Dedifferentiated amniotic fluid mesenchymal stem cell (primary cell): ENCODE measurements around the gene FBLN5.
"Not testable (repeated sequence)": the region's sequence is repeated elsewhere in the genome, so short reads cannot be mapped to it uniquely, and the experiment has no call there.

Experiments used
- DNase-seq: peaks from one replicate; pipeline ENCODE4 v3.0.0-alpha.2; 2016; ENCODE audit errors: extremely low spot score

Gene FBLN5

DNA sequence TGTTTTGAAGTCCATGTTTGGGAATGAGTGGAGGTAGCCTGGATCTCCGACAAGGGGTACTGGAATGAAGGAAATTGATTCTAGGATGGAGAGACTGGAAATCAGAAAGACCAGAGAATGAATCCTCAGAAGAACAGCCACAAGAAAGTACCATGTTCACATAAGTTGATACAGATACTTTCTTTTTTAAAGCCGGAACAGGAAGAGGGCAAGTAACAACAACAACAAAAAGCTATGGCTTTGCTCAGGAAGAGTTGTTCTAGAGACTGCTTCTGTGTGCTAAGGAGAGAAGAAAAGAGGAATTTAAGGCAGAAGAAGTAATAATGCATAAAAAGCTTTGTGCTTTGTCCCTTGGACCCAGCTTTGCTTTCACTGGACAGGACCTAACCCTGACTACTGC is 86.4 kb downstream of the FBLN5 start:
- no peak for DNase-seq

DNA sequence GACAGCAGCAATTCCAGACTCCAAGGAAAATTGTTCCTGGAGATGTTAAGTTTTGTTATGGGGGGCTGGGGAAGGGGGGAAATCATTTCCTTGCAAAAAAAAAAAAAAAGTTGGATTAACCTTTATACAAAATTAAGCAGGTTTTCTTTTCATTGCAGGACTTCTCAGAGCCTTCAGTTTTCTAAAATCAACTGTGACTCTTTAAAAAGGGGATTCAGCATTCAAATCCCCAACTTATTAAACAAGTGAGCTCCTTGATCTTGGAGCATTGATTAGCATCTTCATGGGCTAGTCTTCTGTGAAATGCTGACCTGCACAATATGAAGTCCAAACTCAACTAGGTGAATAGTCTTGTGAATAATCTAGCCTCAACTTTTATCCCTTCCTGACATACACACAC is 87.3 kb downstream of the FBLN5 start:
- DNase-seq = no peak

DNA sequence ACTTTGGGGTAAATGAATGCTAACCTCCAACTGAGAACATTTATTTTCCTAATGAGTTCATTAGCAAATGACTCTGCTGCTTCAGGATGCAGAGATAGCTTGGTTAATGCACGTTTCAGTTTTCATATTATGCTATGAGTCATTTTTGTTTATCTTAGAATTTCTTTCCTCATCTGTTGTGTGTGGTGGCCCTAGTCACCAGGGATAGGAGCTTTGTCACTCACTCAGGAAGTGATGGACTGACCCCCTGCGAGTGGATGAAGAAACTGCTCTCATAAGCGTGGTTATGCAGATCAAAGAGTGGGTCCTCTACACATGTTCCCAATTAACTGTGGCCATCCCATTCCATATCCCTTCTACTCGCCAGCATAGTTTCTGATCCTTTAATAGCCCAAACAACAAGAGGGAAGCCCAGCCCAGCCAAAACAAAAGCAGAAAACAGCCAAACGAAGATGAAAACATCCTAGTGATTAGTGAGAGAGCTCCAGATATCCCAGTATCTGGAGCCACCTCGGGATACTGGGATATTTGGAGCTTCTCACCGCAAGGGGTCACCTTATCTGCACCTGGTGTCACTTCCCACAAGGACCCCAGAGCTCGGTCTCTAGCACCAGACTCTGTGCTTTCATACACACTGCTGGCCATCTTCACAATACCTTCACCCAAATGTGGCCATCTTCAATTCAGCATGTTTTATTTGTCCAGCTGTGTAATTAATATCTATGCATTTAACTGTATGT is 88.8 kb downstream of the FBLN5 start:
- peak; percentile 24 for DNase-seq

DNA sequence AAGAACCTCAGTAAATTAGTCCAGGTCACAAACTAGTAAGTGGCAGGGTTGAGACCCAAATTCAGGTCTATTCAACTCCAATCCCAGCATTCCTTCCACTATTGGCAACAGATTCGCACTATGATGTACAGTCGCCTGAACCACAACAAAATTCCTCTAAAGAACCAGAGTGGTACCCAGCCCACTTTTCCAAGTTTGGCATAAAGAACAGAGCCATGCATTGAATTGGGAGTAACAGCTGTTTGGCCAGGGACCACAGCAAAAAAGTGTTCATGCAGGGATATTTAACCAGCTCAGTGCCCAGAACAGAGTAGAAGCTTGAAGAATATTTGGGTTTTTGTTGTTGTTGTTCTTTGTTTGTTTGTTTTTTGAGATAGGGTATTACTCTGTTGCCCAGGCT is 89.9 kb downstream of the FBLN5 start:
- DNase-seq = no peak

DNA sequence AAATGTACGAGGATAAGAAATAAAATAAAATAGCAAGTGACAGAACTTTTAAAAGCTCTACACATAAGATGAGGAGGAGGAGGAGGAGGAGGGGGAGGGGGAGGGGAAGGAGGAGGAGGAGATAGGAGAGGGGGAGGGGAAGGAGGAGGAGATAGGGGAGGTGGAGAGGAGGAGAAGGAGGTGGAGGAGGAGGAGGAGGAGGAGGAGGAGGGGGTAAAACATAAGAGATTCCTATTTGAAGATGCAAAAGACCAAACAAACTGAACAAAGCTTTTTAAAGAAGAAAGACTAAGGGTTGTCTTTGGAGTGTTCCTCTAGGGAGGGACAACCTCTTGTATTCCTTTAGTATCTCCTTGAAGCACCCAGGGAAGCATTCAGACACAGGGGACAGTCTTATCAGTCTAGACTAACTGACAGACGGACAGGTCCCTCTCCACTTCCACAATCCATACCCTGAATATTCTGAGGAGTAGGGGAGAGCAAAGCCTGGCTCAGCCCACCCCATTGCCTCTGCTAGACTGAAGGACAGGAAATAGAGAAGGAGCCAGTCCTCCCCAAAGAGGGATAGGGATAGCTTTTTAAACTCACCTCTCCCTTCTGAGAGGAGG is 93.1 kb downstream of the FBLN5 start:
- no peak for DNase-seq

DNA sequence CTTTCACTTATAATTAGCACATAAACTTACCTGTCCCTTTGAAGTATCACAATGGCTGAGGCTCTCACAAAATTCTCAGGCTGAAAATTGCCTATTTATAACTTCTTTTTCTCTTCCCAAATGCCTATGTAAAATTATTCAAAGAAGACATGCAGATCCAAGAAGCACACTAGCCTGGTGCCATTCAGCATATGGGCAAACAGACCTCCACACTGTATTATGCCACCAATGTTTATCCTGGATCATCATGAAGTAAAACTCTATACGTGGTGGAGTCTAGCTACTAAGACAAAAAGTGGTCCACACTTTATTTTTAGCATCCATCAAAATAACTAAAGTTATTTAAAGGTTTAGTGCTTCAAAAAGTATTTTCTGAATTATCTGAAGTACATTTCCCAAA is 95.9 kb downstream of the FBLN5 start:
- no peak for DNase-seq

DNA sequence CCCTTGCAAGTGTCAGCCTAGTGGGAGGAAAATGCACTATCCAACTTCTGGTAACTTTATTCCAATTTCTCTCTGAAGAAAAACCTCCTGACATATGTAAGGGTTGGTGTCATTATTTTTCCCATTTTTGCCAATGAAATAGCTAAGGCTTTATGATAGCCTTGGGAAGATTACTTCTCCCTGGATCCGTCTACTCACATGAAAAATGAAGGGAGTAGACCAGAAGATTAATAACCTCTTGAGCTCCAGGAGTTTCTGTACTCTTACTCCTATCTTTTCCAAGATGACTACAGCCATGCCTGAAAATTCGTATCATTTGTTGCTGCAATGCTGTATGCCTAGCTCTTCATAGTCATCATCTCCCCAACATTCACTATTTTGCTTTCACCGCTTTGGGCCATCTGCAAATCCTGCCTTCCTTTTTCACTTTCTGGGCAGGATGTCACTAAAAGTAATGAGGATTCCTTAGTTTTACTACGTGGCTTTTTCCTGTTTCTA is 98.9 kb downstream of the FBLN5 start:
- DNase-seq = no peak

DNA sequence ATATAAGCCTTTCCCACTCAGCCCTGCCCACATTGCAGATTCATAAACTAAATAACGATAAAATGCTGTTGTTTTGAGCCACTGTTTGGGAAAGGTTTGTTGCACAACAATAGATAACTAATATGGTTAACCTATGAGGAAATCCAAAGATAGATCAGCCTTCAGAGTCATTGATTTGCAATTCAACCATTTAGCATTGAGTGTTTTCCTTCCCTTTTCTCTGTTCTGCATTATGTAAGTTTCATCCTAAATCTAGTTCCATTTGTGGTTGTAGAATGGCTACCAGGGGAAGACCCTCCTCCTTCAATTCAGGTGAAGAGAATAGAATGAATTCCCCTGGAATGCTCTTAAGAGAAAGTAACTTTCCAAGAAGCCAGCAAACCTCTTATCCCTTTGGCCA is 99.8 kb downstream of the FBLN5 start:
- DNase-seq = no peak

DNA sequence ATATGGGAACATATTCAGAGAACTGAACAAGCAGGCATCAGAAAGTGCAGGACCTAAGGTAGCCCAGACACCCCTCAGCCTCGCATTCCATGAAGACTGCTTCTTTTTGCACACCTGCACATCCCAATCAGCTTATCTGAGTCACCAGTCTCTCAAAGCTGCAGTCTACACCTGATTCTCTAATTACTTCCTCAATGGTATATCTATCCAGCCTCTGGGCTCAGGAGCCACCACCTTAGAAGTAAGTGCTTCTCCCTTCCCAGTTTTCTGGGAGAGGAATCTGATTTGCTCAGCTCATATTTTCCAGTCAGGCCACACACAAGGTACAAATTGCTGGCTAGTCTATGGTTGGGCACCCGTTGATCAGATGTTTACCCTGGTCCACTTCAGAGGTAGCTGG is 101.8 kb downstream of the FBLN5 start:
- DNase-seq = no peak

DNA sequence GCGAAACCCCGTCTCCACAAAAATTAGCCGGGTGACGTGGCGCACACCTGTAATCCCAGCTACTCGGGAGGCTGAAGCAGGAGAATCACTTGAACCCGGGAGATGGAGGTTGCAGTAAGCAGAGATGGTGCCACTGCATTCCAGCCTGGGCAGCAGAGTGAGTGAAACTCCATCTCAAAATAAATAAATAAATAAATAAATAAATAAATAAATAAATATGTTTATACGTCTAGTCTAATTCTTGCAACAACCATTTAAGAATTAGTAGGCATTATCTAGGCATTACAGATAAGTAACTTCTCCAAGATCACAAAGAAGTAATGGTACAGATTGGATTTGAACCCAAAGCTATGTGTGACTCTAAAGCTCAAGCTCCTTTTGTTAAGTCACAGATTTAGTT is 102.4 kb downstream of the FBLN5 start:
- not testable (repeated sequence) for DNase-seq

DNA sequence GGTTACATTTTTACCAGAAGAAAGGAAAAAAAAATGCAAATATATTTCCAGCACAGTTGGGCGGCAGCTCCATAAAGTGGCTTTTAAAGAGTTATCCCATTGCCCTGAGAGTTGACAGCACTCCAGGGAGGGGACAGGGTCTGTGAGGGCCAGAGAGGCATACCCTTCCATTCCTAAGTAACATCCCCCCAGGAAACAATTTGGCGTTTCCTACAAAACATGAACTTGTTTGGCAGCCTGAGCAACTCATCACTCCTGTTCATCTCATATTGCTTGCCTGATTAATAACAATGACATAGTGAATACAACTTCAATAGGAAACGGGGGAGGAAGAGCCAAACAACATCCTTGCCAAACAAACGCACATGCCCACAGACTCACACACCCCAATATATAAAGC is 103.5 kb downstream of the FBLN5 start:
- DNase-seq = no peak

DNA sequence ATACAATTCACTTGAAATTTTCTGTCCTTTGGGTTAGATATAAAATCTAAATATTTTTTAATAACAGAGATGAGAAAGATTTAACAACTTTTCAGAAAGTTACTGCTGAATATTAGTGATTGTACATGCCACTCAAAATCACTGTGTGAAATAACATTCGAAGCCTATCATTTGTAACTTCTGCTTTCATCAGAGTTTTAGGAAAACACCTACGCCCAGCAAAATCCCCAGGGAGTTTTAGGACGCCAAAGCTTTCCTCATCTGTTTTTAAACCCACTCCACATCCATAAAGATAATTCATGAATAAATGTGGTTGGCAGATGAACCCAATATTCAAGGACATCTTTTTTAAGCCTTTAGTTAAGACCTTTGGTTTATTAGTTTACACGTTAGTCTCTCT is 104.1 kb downstream of the FBLN5 start:
- DNase-seq = no peak

DNA sequence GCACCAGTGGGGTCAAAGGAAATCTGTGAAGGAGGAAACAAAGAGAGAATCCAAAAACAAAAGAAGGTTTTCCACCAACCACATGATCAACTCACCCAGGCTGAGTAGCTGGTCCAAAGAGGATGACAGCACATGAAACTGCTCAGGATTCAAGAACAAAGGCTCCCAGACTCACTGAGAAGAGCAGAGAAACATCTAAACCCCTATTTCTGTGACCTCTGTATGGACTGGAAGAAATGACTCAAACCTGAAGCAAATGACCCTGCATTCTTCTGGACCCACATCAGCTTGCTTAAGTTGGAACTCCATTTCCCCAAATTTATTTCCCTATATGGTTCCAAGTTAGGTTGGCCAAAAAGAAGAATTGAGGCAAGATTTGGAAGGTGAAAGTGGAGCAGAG is 106.4 kb downstream of the FBLN5 start:
- no peak for DNase-seq

DNA sequence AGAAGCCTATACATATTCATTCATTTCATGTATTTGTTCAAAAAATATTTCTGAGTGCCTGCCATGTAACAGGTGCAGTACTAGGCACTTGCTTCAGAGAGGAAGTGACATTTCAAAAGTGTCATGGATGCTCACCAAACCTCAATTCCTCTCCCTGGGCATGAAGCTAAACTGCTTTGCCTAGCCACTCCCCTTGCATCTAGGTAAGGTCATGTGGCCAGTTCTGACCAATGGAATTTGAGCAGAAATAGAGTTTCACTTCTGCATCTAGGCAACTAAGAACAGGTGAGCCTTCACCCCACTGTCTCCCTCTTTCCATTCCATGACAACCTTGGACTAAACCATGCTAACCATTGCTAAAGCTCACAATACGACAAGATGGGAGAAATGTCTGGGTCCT is 107.7 kb downstream of the FBLN5 start:
- DNase-seq = no peak

DNA sequence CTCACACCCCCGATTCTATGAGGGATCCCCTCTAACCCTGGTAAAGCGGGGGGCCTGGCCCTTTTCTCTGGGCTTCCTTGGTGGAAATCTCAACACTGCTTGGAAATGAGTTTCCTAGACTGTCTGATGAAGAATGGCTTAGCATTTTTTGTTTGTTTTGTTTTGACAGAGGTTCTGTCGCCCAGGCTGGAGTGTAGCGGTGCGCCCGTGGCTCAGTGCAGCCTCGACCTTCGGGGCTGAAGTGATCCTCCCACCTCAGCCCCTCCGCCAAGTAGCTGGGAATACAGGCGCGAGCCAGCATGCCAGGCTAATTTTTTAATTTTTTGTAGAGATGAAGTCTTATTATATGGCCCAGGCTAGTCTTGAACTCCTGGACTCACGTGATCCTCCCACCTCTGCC is 110.4 kb downstream of the FBLN5 start:
- no peak for DNase-seq

DNA sequence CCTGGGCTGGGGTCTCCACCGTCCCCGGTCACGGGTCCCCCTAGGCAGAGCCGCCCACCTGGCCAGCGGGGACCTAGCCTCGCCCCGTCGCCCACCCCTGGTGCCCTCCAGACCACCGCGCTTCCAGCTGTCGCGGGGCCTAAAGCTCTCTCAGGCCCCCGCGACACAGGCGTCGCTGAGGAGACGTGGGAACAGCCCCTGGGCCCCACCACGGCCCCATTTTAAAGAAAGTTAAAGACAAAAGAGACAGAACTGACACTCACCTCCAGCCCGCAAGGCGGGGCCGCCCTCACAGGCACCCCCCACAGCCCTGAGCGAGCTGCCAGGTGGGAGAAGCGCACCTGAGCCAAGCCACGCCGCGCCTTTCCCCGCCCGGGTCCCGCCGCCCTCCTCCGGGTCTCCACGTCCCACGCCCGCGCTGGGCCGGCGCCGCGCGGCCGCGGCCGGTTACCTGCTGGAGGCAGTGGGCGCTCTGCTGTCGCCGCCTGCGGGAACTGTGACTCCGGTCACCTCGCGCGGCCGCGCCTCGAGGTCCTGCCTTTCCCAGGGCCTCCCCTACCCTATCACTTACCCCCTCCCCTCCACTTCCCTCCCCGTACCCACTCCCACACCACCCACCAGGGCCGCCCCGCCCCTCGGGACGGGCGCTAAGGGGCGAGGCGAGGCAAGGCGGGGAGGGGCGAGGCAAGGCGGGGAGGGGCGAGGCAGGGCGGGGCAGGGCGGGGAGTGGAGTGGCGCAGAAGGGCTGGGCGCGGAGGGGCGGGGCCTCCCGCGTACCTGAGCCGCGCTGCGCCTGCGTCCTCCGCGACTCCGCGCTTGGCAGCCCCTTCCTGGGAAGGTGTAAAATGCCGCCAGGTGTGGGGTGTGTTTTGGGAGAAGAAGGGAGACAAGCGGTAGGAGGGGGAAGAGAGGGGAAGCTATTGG is 111.3 kb downstream of the FBLN5 start:
- no peak for DNase-seq

DNA sequence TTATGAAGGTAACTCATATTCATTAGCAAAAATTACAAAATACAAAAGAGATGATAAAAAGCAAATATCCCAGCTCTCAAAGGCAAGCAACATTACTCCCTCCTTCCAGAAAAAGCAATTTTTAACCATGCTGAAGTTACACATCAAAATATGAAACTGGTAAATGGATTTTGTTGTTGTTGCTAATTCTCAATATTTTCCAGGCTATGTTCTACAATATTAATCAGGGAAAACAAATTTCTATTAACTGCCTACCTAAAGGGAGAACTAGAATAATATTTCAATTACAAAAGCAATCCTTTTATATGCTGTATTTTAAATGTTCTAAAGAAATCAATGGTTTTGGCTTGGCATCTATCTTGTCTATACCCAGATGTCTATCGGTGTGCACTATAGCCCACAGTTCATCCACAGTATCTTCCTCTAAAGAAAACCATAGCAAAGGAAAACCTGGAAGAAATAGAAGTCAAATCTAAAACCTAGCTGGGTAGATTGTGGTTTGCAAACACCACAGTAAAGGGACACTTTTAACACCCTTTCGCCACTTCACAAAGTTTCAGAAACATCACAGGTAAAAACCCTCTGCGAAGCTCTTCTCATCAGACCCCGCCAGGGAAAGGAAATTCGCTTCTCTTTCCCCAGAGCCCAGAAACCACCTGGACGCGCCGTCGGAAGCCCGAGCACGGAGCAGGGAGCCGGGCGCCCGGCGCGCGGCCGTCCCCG is 112.1 kb downstream of the FBLN5 start:
- DNase-seq = no peak

DNA sequence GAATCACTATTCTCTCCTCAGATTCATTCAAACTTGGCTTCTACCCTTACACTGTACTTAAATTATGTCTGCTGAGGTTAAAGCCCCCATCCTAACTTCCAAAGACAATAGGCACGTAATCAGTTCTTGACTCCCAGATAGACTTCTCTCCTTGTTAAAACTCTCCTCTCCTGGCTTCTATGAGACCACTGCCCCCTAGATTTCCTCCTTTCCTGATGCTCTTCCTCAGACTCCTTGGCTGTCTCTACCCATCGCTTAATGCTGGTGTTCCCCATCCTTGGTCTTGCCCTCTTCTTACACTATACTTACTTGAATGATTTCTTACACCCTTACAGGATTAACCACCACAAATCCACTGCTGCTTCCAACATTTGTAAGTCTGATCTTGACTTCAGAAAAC is 112.9 kb downstream of the FBLN5 start:
- no peak for DNase-seq

DNA sequence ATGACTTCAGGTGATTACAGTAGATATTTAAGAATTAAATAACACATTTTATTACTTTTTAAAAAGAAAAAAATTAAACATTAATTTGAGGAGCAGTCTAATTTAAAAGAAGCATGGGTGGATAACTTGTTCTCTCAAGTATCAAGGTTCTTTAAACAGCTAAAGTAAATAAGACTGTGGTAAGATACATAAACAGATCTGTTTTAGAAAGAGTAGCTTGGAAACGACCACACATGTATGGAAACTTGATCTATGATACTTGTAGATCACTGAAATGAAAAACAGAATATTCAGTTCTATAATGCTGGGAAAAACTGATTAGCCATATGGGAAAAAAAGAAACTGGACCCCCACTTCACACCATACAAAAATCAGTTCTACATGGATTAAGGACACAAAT is 116.2 kb downstream of the FBLN5 start:
- DNase-seq = no peak

DNA sequence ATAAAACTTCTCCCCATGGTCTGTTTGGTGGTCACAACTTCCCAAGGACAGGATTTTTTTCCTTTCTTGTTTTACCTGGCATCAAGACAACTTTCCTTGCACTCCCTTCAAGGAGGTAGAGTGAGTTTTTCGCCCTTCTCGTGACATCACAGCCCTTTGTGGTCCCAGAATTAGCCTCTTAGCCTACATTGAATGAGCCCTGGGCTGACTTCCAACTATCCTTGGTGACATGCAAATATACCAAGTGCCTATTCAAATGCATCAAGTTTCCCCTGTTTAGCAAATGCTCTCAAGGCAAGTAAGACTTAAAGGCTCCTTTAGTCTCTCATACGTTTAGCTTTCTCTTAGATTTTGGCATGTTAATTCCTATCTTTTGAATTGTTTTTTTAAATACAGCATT is 116.7 kb downstream of the FBLN5 start:
- no peak for DNase-seq

DNA sequence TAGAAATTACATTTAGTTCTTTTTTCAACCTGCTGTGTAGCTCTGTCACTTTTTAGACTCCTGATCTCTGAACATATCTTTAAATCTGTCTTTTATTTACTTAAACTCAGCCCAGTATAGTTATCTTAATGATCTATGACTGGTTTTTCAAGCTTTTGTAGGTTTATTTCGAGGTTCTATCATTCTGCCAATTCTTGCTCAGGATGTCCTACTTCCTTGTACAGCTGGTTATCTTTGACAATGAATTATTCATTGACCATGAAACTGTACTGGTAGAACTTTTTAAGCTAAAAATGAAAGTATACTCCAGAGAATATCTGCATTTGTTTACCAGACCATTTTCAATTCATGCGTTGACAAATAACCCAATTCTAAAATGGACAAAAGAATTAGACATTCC is 118.0 kb downstream of the FBLN5 start:
- DNase-seq = no peak

DNA sequence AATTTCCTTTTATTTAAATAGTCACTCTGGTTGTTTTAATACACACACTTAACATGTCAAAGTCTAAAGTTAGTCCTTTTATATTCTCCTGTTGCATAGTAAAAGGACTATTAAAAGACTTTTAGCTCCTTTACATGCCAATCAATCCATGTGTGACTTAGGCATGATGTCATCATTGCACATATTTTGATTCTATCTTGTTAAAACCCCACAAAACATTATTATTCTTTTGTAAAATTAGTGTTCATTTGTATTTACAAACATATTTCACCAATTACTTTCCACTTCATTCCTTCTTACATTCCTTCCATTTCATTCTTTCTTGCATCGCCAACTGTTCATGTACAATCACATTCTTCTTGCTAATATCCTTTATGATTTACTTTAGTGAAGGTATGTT is 119.7 kb downstream of the FBLN5 start:
- DNase-seq = no peak
